Small intestine (tissue), 7 donors: ENCODE data around the gene PRR19. TPM values are rescaled to one million over a fixed set of nuclear protein-coding genes. Genes with fewer than 3 reads are reported as not detected.

Experiments used
- DNase-seq, 2 donors: peaks; one replicate each; pipeline versions ENCODE4 v3.0.0 to v3.0.0-alpha.2; 2013
- FAIRE-seq: peaks from 2 replicates; lab custom pipeline; 2012; peaks lifted over from hg19 to GRCh38; lab: Jason Lieb, UNC
- H3K27ac ChIP-seq, 3 donors: one replicate each; pipeline ENCODE4 v1.5.1; 2013; ENCODE audit warnings: low read length in 2 of 3, mild to moderate bottlenecking in 2 of 3, control low read depth in 1 of 3, inconsistent platforms in 1 of 3, low read depth in 1 of 3, moderate library complexity in 1 of 3
- H3K27me3 ChIP-seq, 3 donors: one replicate each; pipeline ENCODE4 v1.6.1; 2013; ENCODE audit warnings: low read length in 3 of 3, inconsistent platforms in 1 of 3; ENCODE audit not compliant: control insufficient read depth in 3 of 3, insufficient read depth in 3 of 3
- H3K36me3 ChIP-seq, 3 donors: one replicate each; pipeline ENCODE4 v1.6.1; 2013; ENCODE audit warnings: low read length in 3 of 3, inconsistent platforms in 1 of 3, low read depth in 1 of 3, mild to moderate bottlenecking in 1 of 3, moderate library complexity in 1 of 3; ENCODE audit not compliant: control insufficient read depth in 3 of 3, insufficient read depth in 2 of 3
- H3K4me1 ChIP-seq, 3 donors: one replicate each; pipeline ENCODE4 v1.6.1; 2013; ENCODE audit warnings: low read length in 2 of 3, inconsistent platforms in 1 of 3, low read depth in 1 of 3, mild to moderate bottlenecking in 1 of 3, moderate library complexity in 1 of 3; ENCODE audit not compliant: control insufficient read depth in 3 of 3, insufficient read depth in 2 of 3
- H3K4me3 ChIP-seq, 3 donors: one replicate each; pipeline ENCODE4 v1.5.1; 2013; ENCODE audit warnings: low read length in 3 of 3, control low read depth in 1 of 3, inconsistent platforms in 1 of 3, low read depth in 1 of 3, mild to moderate bottlenecking in 1 of 3, moderate library complexity in 1 of 3
- H3K9me3 ChIP-seq, 2 donors: one replicate each; pipeline ENCODE4 v1.6.1; 2013; ENCODE audit warnings: low read depth in 1 of 2, low read length in 1 of 2; ENCODE audit not compliant: control insufficient read depth in 2 of 2, insufficient read depth in 1 of 2
- WGBS, 3 donors: extraction: QIAGEN DNeasy Blood & Tissue Kit; methylation state at CpG; one replicate each; pipeline ENCODE4 v1.1.7; 2013; 5-methylcytosine and 5-hydroxymethylcytosine counted together
- polyA plus RNA-seq, 4 donors: library from polyadenylated mRNA; stranded (reverse) in 3 of 4; unstranded in 1 of 4; fragments of 200-250 nt in 3 of 4; fragments of 120-200 nt in 1 of 4; gene quantifications; one replicate each; pipeline versions ENCODE4 v1.2.1 to v1.2.3, GENCODE V29; 2013
- donor health status: healthy with polysubstance abuse.
- donor health status: control.
- donor health status: control.
- donor health status: Bipolar disorder and iron deficiency.
- donor health status: healthy.

The PRR19 gene
- polyA plus RNA-seq, 4 donors: 0.81 to 1.1 (median 0.99) TPM

- DNase-seq (peak in 1 of 2 donors; percentile 89), FAIRE-seq (no peak)
- WGBS, 3 donors: 83 to 88% (median 84%) methylated on average over 23 to 27 of the region's 27 CpGs
- Histone ChIP-seq H3K9me3 (no peaks in the 10 kb centered on the region), H3K27ac (peak overlapping the region in 1 of 3 donors; percentile 73), H3K4me3 (no peak overlapping the region), H3K27me3 (no peaks in the 10 kb centered on the region), H3K4me1 (peaks cover 0 to 33% (median 0%) of the 10 kb centered on the region in 3 donors), H3K36me3 (peaks cover 22 to 96% (median 23%) of the 10 kb centered on the region in 3 donors)
Observed at GRCh38 chr19:42292042-42292960, 9.6 kb upstream of the PRR19 start.

- no peak for FAIRE-seq
- Histone ChIP-seq H3K9me3 (no peaks in the 10 kb centered on the region), H3K4me3 (no peak overlapping the region), H3K4me1 (peaks cover 0 to 33% (median 0%) of the 10 kb centered on the region in 3 donors), H3K36me3 (peaks cover 17 to 89% (median 19%) of the 10 kb centered on the region in 3 donors), H3K27me3 (no peaks in the 10 kb centered on the region), H3K27ac (no peak overlapping the region)
- WGBS, 3 donors: 90 to 93% (median 92%) methylated on average over 14 of the region's 14 CpGs
- no peak for DNase-seq
Observed at GRCh38 chr19:42292963-42293362, 9.0 kb upstream of the PRR19 start.

GRCh38 chr19:42293540-42293939, 8.4 kb upstream of the PRR19 start:
- DNase-seq: no peak
- Histone ChIP-seq H3K9me3 (no peaks in the 10 kb centered on the region), H3K27me3 (no peaks in the 10 kb centered on the region), H3K27ac (no peak overlapping the region), H3K4me3 (no peak overlapping the region), H3K36me3 (peaks cover 13 to 84% (median 15%) of the 10 kb centered on the region in 3 donors), H3K4me1 (peaks cover 0 to 33% (median 0%) of the 10 kb centered on the region in 3 donors)
- FAIRE-seq: no peak
- 85 to 92% (median 91%) methylated on average over 16 to 17 of the region's 17 CpGs for WGBS, 3 donors

GRCh38 chr19:42293948-42294347, 8.0 kb upstream of the PRR19 start:
- WGBS, 3 donors: 93 to 98% (median 94%) methylated on average over 15 of the region's 15 CpGs
- H3K36me3 ChIP-seq: peaks cover 13 to 80% (median 15%) of the 10 kb centered on the region in 3 donors
- no peak for FAIRE-seq

GRCh38 chr19:42294471-42295137, 7.3 kb upstream of the PRR19 start:
- H3K4me1 ChIP-seq: peaks cover 0 to 33% (median 0%) of the 10 kb centered on the region in 3 donors
- DNase-seq: no peak
- H3K27ac ChIP-seq: no peak overlapping the region
- no peak for FAIRE-seq
- no peaks in the 10 kb centered on the region for H3K27me3 ChIP-seq
- H3K36me3 ChIP-seq: peaks cover 13 to 73% (median 14%) of the 10 kb centered on the region in 3 donors
- no peaks in the 10 kb centered on the region for H3K9me3 ChIP-seq
- WGBS, 3 donors: 83 to 87% (median 84%) methylated on average over 23 to 24 of the region's 24 CpGs
- H3K4me3 ChIP-seq: no peak overlapping the region

More at GRCh38 chr19:42293948-42294347, 8.0 kb upstream of the PRR19 start:
- Histone ChIP-seq H3K4me3 (no peak overlapping the region), H3K27me3 (no peaks in the 10 kb centered on the region), H3K27ac (no peak overlapping the region), H3K4me1 (peaks cover 0 to 33% (median 0%) of the 10 kb centered on the region in 3 donors), H3K9me3 (no peaks in the 10 kb centered on the region)
- DNase-seq: no peak

- Histone ChIP-seq H3K27me3 (no peaks in the 10 kb centered on the region), H3K27ac (no peak overlapping the region), H3K4me3 (no peak overlapping the region), H3K4me1 (peaks cover 0 to 33% (median 0%) of the 10 kb centered on the region in 3 donors), H3K36me3 (peaks cover 11 to 72% (median 13%) of the 10 kb centered on the region in 3 donors), H3K9me3 (no peaks in the 10 kb centered on the region)
- DNase-seq: no peak
- no peak for FAIRE-seq
- WGBS, 3 donors: 73 to 81% (median 76%) methylated on average over 5 of the region's 5 CpGs
Observed at GRCh38 chr19:42295342-42295741, 6.6 kb upstream of the PRR19 start.

GRCh38 chr19:42295831-42296525, 6.0 kb upstream of the PRR19 start:
- Histone ChIP-seq H3K4me1 (peaks cover 0 to 29% (median 0%) of the 10 kb centered on the region in 3 donors), H3K4me3 (no peak overlapping the region), H3K27me3 (no peaks in the 10 kb centered on the region), H3K9me3 (no peaks in the 10 kb centered on the region), H3K36me3 (peaks cover 11 to 66% (median 13%) of the 10 kb centered on the region in 3 donors), H3K27ac (no peak overlapping the region)
- WGBS, 3 donors: 78 to 79% (median 78%) methylated on average over 6 of the region's 6 CpGs
- peak; percentile 76 to 88 for DNase-seq
- no peak for FAIRE-seq

- DNase-seq (no peak), FAIRE-seq (no peak)
- WGBS, 3 donors: 88 to 93% (median 92%) methylated on average over 15 of the region's 15 CpGs
- Histone ChIP-seq H3K4me3 (no peak overlapping the region), H3K27ac (no peak overlapping the region), H3K36me3 (peaks cover 11 to 55% (median 13%) of the 10 kb centered on the region in 3 donors), H3K27me3 (no peaks in the 10 kb centered on the region), H3K9me3 (no peaks in the 10 kb centered on the region), H3K4me1 (peaks cover 0 to 28% (median 0%) of the 10 kb centered on the region in 3 donors)
Observed at GRCh38 chr19:42297039-42297438, 4.9 kb upstream of the PRR19 start.
